Activated effector memory CD4-positive, alpha-beta T cell treated with anti-CD3 and anti-CD28 coated beads, Interleukin-2, amount 50 U/mL, for 16 hours (primary cell): ENCODE measurements around the gene SYCP2.
"Not testable (repeated sequence)": the region's sequence is repeated elsewhere in the genome, so short reads cannot be mapped to it uniquely, and the experiment has no call there.

Experiments used
- DNase-seq: peaks from one replicate; pipeline ENCODE4 v3.0.0-alpha.2; 2020

Gene SYCP2

DNA sequence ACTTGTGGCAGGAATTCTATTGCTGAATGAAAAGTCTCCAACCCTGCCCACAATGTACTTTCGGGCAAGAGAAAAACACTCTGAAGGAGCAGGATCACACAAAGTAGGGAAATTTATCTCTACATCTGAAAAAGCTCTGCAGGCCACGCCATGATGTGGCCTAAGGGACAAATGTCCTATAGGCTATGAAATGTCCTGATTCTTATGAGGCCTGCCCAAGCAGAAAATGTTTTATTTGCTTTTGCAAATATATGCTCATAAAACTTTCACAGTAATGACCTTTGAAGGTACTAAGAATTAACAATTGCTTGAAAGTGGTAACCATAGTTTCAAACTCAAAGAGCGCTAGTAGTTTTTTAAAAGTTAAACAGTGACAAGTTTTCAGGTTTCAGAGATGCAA is 31.0 kb downstream of the SYCP2 start:
- no peak for DNase-seq

- DNase-seq, result no peak
Measured at GRCh38 chr20:59895908-59896307, 37.5 kb downstream of the SYCP2 start.

GRCh38 chr20:59891581-59891980 is 41.9 kb downstream of the SYCP2 start:
- no peak for DNase-seq

- DNase-seq, result not testable (repeated sequence)
Measured at GRCh38 chr20:59890035-59890434, 43.4 kb downstream of the SYCP2 start.

- DNase-seq, result no peak
Measured at GRCh38 chr20:59888050-59888449, 45.4 kb downstream of the SYCP2 start.

- no peak for DNase-seq
Measured at GRCh38 chr20:59884494-59884893, 48.9 kb downstream of the SYCP2 start.

DNA sequence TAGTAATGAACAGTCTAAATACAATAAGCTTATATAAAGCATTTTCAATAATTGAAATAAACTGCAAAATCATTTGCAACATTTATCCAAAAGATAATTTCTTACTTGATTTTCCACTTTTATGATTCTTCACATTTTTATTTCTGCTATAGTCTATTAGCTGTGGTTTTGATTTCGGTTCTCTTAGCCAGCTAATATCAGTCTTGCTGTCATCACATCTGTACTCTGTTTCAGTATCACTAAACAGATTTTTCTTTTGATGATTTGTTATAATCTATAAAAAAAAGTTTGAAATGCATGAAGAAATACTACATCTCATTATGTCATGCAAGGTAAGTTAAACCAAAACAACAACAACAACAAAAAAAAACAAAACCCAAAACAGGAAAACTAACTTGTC is 53.2 kb downstream of the SYCP2 start:
- no peak for DNase-seq

- DNase-seq, result no peak
Measured at GRCh38 chr20:59873409-59873808, 60.0 kb downstream of the SYCP2 start.

DNA sequence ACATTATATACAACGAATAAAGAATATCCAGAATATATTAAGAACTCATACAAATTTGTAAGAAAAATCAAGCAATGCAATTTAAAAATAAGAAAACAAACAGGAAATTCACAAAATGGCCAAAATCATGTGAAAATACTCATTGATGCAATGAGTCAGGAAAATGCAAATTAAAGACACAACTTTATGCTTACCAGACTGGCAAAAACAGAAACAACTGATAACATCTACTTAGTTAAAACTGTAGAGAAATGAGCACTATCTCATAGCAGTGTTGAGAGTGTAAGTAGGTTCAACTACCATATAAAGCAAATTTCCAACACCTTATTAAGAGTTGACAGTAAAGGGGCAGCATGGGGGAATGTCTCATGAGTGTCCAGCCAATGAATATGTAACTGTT is 62.3 kb downstream of the SYCP2 start:
- DNase-seq, result no peak

- no peak for DNase-seq
Measured at GRCh38 chr20:59866338-59866737, 67.1 kb downstream of the SYCP2 start.

GRCh38 chr20:59864726-59865125 is 68.7 kb downstream of the SYCP2 start:
- DNase-seq, result no peak

DNA sequence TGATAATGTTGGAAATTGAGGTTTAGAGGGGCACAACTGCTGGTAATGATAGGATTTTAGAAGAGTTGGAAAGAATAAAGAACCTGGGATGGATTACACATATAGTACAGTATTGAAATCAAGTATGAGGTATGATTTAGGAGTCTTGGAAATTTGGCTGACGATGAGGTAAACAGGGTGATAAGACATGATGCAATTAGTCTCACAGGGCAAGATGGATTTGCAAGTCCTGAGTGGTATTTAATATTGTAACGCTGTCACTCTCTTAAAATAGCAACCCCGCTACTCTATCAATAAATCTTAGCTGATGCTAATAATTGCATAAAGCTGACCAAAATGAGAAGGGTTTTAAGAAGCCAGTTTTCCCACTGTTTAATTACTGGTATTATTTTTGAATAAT is 70.4 kb downstream of the SYCP2 start:
- no peak for DNase-seq

GRCh38 chr20:59861401-59861800 is 72.0 kb downstream of the SYCP2 start:
- DNase-seq, result no peak

GRCh38 chr20:59858425-59858824 is 75.0 kb downstream of the SYCP2 start:
- DNase-seq, result no peak

DNA sequence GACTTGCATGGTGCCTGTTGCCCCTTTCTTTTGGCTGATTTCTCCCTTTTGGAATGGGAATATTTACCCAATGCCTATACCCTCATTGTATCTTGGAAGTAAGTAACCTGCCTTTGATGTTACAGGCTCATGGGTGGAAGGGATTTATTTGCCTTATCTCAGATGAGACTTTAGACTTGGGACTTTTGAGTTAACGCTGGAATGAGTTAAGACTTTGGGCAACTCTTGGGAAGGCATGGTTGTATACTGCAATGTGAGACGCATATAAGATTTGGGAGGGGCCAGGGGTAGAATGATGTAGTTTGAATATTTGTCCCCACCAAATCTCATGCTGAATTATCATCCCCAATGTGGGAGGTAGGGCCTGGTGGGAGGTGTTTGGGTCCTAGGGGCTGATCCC is 75.5 kb downstream of the SYCP2 start:
- DNase-seq, result no peak

DNA sequence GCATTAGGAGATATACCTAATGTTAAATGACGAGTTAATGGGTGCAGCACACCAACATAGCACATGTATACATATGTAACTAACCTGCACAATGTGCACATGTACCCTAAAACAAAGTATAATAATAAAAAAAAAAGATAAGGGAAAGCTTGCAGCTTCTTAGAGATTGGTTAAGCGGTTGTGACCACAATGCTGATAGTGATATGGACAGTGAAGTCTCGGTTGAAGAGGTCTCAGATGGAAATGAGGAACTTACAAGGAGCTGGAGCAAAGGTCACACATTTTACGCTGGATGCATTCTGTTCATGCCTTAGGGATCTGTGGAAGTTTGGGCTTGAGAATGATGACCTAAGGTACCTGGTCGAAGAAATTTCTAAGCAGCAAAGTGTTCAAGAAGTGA is 76.5 kb downstream of the SYCP2 start:
- not testable (repeated sequence) for DNase-seq

DNA sequence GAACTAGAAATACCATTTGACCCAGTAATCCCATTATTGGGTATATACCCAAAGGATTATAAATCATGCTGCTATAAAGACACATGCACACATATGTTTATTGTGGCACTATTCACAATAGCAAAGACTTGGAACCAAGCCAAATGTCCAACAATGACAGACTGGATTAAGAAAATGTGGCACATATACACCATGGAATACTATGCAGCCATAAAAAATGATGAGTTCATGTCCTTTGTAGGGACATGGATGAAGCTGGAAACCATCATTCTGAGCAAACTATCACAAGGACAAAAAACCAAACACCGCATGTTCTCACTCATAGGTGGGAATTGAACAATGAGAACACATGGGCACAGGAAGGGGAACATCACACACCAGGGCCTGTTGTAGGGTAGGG is 76.9 kb downstream of the SYCP2 start:
- not testable (repeated sequence) for DNase-seq

DNA sequence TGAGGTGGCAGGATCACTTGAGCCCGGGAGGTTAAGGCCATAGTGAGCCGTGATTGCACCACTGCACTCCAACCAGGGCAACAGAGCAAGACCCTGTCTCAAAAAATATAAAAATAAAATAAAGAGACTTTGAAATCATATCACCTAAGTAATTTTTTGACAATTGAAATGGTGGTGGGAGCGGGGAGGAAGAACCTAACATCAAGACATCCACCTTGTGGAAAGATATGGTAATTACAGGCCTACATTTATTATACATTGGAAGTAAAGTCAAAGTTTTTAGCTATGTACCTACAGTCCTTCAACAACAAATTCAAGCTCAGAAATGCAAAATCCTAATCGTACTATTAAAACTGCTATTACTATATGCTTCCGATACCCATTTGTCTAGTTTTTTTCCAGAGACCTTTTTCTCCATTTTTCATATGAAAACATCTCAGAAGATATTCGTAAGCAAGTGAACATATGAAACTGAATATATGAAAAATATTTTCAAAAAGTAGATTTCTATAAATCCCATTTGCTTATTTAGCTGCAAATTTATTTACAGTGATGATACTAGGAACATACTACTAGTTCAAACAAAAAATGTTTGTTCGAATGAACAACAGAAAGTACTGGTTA is 83.3 kb downstream of the SYCP2 start:
- DNase-seq, result no peak

GRCh38 chr20:59848182-59848581 is 85.3 kb downstream of the SYCP2 start:
- no peak for DNase-seq

DNA sequence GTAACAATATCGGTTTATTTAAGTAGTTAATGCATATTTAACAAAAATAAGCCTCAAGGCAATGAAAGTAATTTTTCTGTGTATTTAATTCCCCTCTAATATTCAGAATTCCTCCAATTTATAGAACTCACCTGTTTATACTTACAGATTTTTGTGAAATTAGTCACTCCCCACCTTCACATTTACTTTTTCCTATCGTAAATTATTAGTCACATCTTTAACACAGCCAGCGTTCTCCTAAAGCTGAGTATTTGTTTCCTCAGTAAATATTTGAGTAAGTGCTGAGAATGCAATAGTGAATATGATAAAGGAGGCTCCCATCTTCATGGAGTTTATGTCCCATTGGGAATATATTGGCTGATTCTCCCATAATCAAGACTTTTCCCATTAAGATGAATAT is 88.0 kb downstream of the SYCP2 start:
- no peak for DNase-seq

GRCh38 chr20:59839400-59839799 is 94.0 kb downstream of the SYCP2 start:
- no peak for DNase-seq

DNA sequence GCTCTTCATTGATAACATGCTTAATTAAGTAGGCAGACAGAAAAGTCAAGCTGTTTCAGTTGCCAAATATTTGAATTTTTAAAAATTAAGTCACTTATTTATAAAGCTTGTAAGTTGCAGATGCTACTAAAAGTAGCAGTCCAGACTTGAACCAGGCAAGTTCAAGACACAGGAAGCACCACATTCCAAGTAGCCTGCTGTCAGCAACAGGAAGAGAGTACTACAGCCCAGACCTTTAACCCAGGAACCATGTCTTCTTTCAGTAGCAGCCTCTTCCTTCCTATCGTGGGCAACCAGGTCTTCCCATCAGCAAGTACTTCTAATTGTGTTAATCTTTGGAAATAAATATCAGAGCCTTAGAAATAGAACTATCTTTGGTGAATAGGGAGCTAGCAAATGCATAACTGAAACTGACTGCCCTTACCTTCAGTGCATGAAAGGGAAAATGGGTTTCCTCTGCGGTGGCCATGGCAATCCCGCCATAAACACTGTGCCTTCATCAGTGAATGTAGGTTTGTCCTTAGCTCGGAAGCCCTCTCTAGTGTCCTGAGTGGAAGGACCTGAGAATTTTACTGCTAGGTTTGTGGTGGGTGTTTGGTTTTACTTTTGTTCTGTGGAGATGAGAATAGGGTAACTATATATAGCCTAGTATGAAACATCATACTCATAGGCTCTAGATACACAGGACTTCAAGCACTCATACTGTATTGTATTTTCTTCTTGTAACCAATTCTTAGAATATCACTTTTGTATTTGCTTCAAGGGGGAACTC is 95.6 kb downstream of the SYCP2 start:
- DNase-seq, result no peak

DNA sequence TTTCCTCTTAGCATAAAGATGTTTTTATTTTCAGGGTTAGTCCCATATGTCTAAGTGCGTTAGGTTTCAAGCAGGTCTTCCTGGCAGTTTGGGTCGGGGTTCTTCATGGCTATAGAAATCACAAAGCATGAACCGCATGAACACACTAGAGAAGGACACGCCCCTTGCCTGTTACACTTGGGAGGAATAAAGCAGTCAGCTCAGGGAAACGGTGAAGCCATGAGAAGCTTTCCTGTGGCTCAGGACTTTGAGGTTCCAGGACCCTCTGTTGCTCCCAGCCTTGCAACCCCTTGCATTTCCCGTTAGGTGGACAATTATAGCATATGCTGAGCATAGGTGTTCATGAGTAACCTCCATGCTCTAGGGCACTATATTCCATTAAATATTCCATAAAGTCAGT is 96.7 kb downstream of the SYCP2 start:
- no peak for DNase-seq

DNA sequence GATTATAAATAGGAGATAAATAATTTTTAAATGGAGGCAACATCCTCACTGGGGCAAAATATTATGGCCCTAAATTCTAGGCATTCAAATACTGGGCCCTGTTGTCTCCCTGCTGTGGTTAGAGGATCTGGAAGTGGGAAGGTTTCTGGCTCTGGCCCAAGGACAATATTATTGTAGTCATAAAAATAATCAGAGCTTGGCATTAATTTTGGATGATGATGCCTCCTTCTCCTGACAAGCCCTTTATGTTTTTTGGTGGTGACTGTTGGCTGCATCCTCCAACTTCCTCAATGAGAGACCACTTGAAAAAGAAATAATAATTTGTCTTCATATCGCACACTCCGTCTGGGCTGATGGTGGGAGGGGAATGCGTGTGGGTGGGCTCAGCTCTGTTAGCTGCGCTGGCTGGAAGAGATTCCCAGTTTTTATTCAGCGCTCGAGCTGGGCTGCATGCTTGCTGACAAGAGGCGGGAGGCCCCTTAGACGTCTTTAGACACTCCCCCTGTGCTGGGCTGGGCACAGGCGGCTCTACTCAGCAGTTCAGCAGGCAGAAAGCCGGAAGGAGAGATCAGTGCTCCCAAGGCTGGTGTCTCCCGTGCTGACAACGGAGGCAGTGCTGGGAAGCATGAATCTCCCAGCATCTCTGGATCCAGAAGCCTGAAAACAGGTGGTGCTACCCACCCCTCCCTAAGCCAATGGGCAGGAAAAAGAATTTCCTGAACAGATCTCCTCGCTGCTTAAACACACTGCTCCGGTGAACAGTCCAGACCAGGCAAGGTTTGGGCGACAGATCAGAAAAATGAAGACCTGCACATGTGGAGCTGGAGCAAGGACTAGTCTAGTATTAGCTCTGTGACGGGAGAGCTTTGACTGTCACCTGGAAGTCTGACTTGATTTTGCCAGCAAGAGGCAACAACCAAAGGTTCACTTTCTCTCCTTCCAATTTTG is 97.7 kb downstream of the SYCP2 start:
- no peak for DNase-seq
